SK-N-SH (cell line): Measurements from ENCODE around the gene NCAPH2. TPM values are rescaled to one million over a fixed set of nuclear protein-coding genes. Genes with fewer than 3 reads are reported as not detected.

ENCODE experiments used
- CTCF ChIA-PET: fragments of 300-600, 350-600 bp; formaldehyde crosslinking; extraction: SDS; loops from one replicate; lab custom pipeline; 2021; lab: Yijun Ruan, JAX
- POLR2A ChIA-PET: fragments of 350-600 bp; sonication (Branson Sonifier 250); formaldehyde crosslinking; extraction: SDS; loops from one replicate; lab custom pipeline; 2020; ENCODE audit warnings: antibody characterized with exemption, inconsistent platforms; lab: Yijun Ruan, JAX
- DNase-seq: peaks from one replicate; pipeline ENCODE4 v3.0.0; 2012
- H2AFZ ChIP-seq: fragments of 200-600 bp; sonication (generic); 2 replicates; pipeline ENCODE4 v1.8.1; 2016; ENCODE audit warnings: antibody characterized with exemption, mild to moderate bottlenecking, low read depth
- H3F3A ChIP-seq: fragments of 200-600 bp; sonication (generic); replicated peaks from 2 replicates; pipeline ENCODE3; 2016; ENCODE audit warnings: antibody characterized with exemption, mild to moderate bottlenecking; ENCODE audit not compliant: insufficient read depth
- H3K27ac ChIP-seq, 2 experiments: fragments of 200-500 bp in 1 of 2; fragments of 200-600 bp in 1 of 2; sonication (Bioruptor generic) in 1 of 2; sonication (generic), shearing (Covaris generic) in 1 of 2; 2 replicates each; pipeline versions ENCODE4 v1.5.1 to v1.6.1; 2014 to 2016; ENCODE audit warnings: low read depth in 2 of 2, inconsistent platforms in 1 of 2, low read length in 1 of 2, mild to moderate bottlenecking in 1 of 2, mixed read lengths in 1 of 2
- H3K27me3 ChIP-seq: fragments of 200-600 bp; sonication (generic), shearing (Covaris generic); 2 replicates; pipeline ENCODE4 v1.6.1; 2016; ENCODE audit warnings: mixed run types; ENCODE audit not compliant: insufficient read depth
- H3K36me3 ChIP-seq, 2 experiments: fragments of 200-500 bp in 1 of 2; fragments of 200-600 bp in 1 of 2; sonication (Bioruptor generic) in 1 of 2; sonication (generic) in 1 of 2; replicated peaks in 1 of 2; 2 replicates each; pipeline versions ENCODE3 to v1.5.1; 2014 to 2016; ENCODE audit warnings: low read length in 1 of 2, mild to moderate bottlenecking in 1 of 2; ENCODE audit not compliant: insufficient read depth in 2 of 2, control insufficient read depth in 1 of 2
- H3K4me1 ChIP-seq, 2 experiments: fragments of 200-500 bp in 1 of 2; fragments of 200-600 bp in 1 of 2; sonication (Bioruptor generic) in 1 of 2; sonication (generic), shearing (Covaris generic) in 1 of 2; 2 replicates each; pipeline versions ENCODE4 v1.5.1 to v1.6.1; 2014 to 2016; ENCODE audit warnings: low read depth in 1 of 2, low read length in 1 of 2, mixed run types in 1 of 2; ENCODE audit not compliant: insufficient read depth in 2 of 2, control insufficient read depth in 1 of 2
- H3K4me2 ChIP-seq: fragments of 200-600 bp; sonication (generic), shearing (Covaris generic); 2 replicates; pipeline ENCODE4 v1.6.1; 2017; ENCODE audit warnings: mixed run types
- H3K4me3 ChIP-seq, 2 experiments: fragments of 200-500 bp in 1 of 2; fragments of 200-600 bp in 1 of 2; sonication (Bioruptor generic) in 1 of 2; sonication (generic), shearing (Covaris generic) in 1 of 2; 2 replicates each; pipeline versions ENCODE4 v1.5.1 to v1.8.1; 2014 to 2016; ENCODE audit warnings: low read depth in 2 of 2, inconsistent platforms in 1 of 2, low read length in 1 of 2, mild to moderate bottlenecking in 1 of 2, mixed read lengths in 1 of 2, moderate library complexity in 1 of 2
- H3K79me2 ChIP-seq: fragments of 200-600 bp; sonication (generic); 2 replicates; pipeline ENCODE4 v1.8.1; 2017; ENCODE audit warnings: mild to moderate bottlenecking; ENCODE audit not compliant: insufficient read depth
- H3K9ac ChIP-seq: fragments of 200-600 bp; sonication (generic); 2 replicates; pipeline ENCODE4 v1.6.1; 2017; ENCODE audit warnings: mixed run types
- H3K9me2 ChIP-seq: fragments of 200-600 bp; sonication (generic); 2 replicates; pipeline ENCODE4 v1.6.1; 2017; ENCODE audit warnings: mixed run types
- H3K9me3 ChIP-seq: fragments of 200-600 bp; sonication (generic); 2 replicates; pipeline ENCODE4 v1.6.1; 2017; ENCODE audit warnings: mixed run types, mild to moderate bottlenecking, moderate library complexity
- H4K20me1 ChIP-seq: fragments of 200-600 bp; sonication (generic); 2 replicates; pipeline ENCODE4 v1.6.1; 2017; ENCODE audit warnings: mild to moderate bottlenecking, mixed run types; ENCODE audit not compliant: insufficient read depth
- CTCF ChIP-seq: fragments of 200-600 bp; sonication (generic); IDR thresholded peaks from 2 replicates; pipeline ENCODE4 v1.6.1; 2017; ENCODE audit warnings: antibody characterized with exemption, mild to moderate bottlenecking, moderate library complexity
- ELF1 ChIP-seq: IDR thresholded peaks from 2 replicates; pipeline ENCODE4 v1.4.0; 2012
- FOSL2 ChIP-seq: IDR thresholded peaks from 2 replicates; pipeline ENCODE4 v1.4.0; 2012; ENCODE audit warnings: low read depth, mild to moderate bottlenecking, moderate library complexity, borderline replicate concordance
- FOXJ3 ChIP-seq: sonication (generic); formaldehyde crosslinking; IDR thresholded peaks from 2 replicates; pipeline ENCODE4 v1.5.1; 2020; ENCODE audit warnings: mild to moderate bottlenecking, missing genetic modification reagents
- FOXM1 ChIP-seq: IDR thresholded peaks from 2 replicates; pipeline ENCODE4 v1.4.0; 2012; ENCODE audit warnings: low read depth, mild to moderate bottlenecking
- MEF2A ChIP-seq: IDR thresholded peaks from 2 replicates; pipeline ENCODE4 v1.4.0; 2012; ENCODE audit warnings: low read depth, borderline replicate concordance
- NRF1 ChIP-seq: IDR thresholded peaks from 2 replicates; pipeline ENCODE4 v1.6.1; 2012; ENCODE audit warnings: low read depth, mild to moderate bottlenecking, low read length
- POLR2AphosphoS5 ChIP-seq: IDR thresholded peaks from 2 replicates; pipeline ENCODE4 v1.6.1; 2012; ENCODE audit warnings: low read depth, low read length
- REST ChIP-seq: IDR thresholded peaks from 2 replicates; pipeline ENCODE4 v1.6.1; 2012; ENCODE audit warnings: mild to moderate bottlenecking, low read depth, low read length, moderate library complexity
- SIN3A ChIP-seq: IDR thresholded peaks from 2 replicates; pipeline ENCODE4 v1.6.1; 2012; ENCODE audit warnings: low read depth, mild to moderate bottlenecking, low read length, moderate library complexity, borderline replicate concordance
- USF1 ChIP-seq: IDR thresholded peaks from 2 replicates; pipeline ENCODE4 v1.4.0; 2012; ENCODE audit warnings: low read depth, borderline replicate concordance
- USF2 ChIP-seq: fragments of 150-350 bp; IDR thresholded peaks from 2 replicates; pipeline ENCODE4 v1.6.1; 2017; ENCODE audit warnings: antibody characterized with exemption, low read length, low read depth, borderline replicate concordance
- WGBS: methylation state at CpG from one replicate; pipeline ENCODE4 v1.1.6; 2017; ENCODE audit warnings: low lambda C conversion rate; 5-methylcytosine and 5-hydroxymethylcytosine counted together
- polyA plus RNA-seq, 3 experiments: library from polyadenylated mRNA; depleted of rRNA; stranded (reverse); fragments of >200 nt; gene quantifications; 2 replicates each; pipeline ENCODE4 v1.2.3, GENCODE V29; 2012

NCAPH2 gene
- polyA plus RNA-seq, 1 of the 3 experiments (the other 2 are of a cell fraction) = 22.4 TPM

GRCh38 chr22:50525858-50526107 lies 17.8 kb downstream of the NCAPH2 start:
- peaks cover 7 to 24% of the 10 kb centered on the region in 2 experiments; a peak in 2 of 4 replicates for H3K4me1 ChIP-seq
- peaks cover 7 to 30% of the 10 kb centered on the region in 2 experiments for H3K36me3 ChIP-seq
- peak overlapping the region; percentile 68 to 93 for H3K27ac ChIP-seq
- no peak for DNase-seq
- peak overlapping the region; percentile 80 to 81 for H3K4me3 ChIP-seq
- peaks cover 18% of the 10 kb centered on the region for H3K79me2 ChIP-seq
- ChIA-PET CTCF (interaction anchor here (0.5 to 3.4 kb wide), 43 partner anchors 10 to 288 kb away, joined by 3 to 53 read pairs (median 4); partner anchors contain the start of genes CHKB, HDAC10, KLHDC7B and LMF2), POLR2A (interaction anchor here (0.6 to 2.9 kb wide), 16 partner anchors 13 to 282 kb away, joined by 3 to 12 read pairs (median 5); partner anchors contain the start of genes ADM2, CHKB, KLHDC7B and LMF2)
- H3K4me2 ChIP-seq = peak overlapping the region; percentile 93
- no peaks in the 10 kb centered on the region for H3K9me3 ChIP-seq
- WGBS = no CpG with 5 or more reads among the region's 33 CpGs
- no peaks in the 10 kb centered on the region for H3K27me3 ChIP-seq
- peak overlapping the region; percentile 76 for H2AFZ ChIP-seq
- peak overlapping the region; percentile 80 for H3K9ac ChIP-seq
- H3K9me2 ChIP-seq = no peaks in the 10 kb centered on the region
- TF ChIP-seq REST = no peak
- 0 out of 2 replicates have a peak, but pooled peaks have one; percentile 11 for TF ChIP-seq NRF1
- peaks cover 19% of the 10 kb centered on the region for H3F3A ChIP-seq
- H4K20me1 ChIP-seq = peaks cover 8% of the 10 kb centered on the region; the same call in 1 of the 2 replicates

- Histone ChIP-seq H3K9ac (peak overlapping the region; percentile 80), H3F3A (peaks cover 19% of the 10 kb centered on the region), H3K9me2 (no peaks in the 10 kb centered on the region), H3K4me3 (peak overlapping the region; percentile 80 to 81), H3K9me3 (no peaks in the 10 kb centered on the region), H2AFZ (peak overlapping the region; percentile 76), H3K27ac (peak overlapping the region; percentile 68 to 93), H3K36me3 (peaks cover 4 to 27% of the 10 kb centered on the region in 2 experiments), H4K20me1 (peaks cover 8% of the 10 kb centered on the region; the same call in 1 of the 2 replicates), H3K4me1 (peaks cover 7 to 27% of the 10 kb centered on the region in 2 experiments; a peak in 2 of 4 replicates), H3K27me3 (no peaks in the 10 kb centered on the region), H3K79me2 (peaks cover 18% of the 10 kb centered on the region), H3K4me2 (peak overlapping the region; percentile 93)
- DNase-seq = peak; percentile 92
- CTCF ChIA-PET = interaction anchor here (0.5 to 3.4 kb wide), 42 partner anchors 9 to 289 kb away, joined by 3 to 53 read pairs (median 4); partner anchors contain the start of genes CHKB, CPT1B, HDAC10 and KLHDC7B
- POLR2A ChIA-PET = interaction anchor here (1.1 to 2.9 kb wide), 13 partner anchors 13 to 224 kb away, joined by 3 to 12 read pairs (median 6); partner anchors contain the start of genes ADM2, CHKB, KLHDC7B and LMF2
- WGBS = 1% methylated on average over 13 of the region's 77 CpGs
- TF ChIP-seq MEF2A (no peak), FOXM1 (no peak), REST (no peak), SIN3A (no peak), FOSL2 (no peak), FOXJ3 (no peak), POLR2AphosphoS5 (no peak), USF2 (no peak), CTCF (peak; percentile 65), ELF1 (no peak), USF1 (no peak)
These were observed 18.2 kb downstream of the NCAPH2 start for GRCh38 chr22:50526108-50526833.
